T-helper 2 cell (primary cell): ENCODE data around the gene ZNF594.
"Not testable (repeated sequence)": the region's sequence is repeated elsewhere in the genome, so short reads cannot be mapped to it uniquely, and the experiment has no call there.

Source experiments
- DNase-seq, 5 experiments: peaks; one replicate each; pipeline versions ENCODE4 v3.0.0 to v3.0.0-alpha.2; 2012 to 2022

The ZNF594 gene

GRCh38 chr17:5135726-5136579 lies 55.7 kb downstream of the ZNF594 start:
- DNase-seq: no peak

GRCh38 chr17:5135131-5135712 lies 56.4 kb downstream of the ZNF594 start:
- DNase-seq: not testable (repeated sequence)

GRCh38 chr17:5134571-5134970 lies 57.1 kb downstream of the ZNF594 start:
- DNase-seq: not testable (repeated sequence)

GRCh38 chr17:5133961-5134360 lies 57.7 kb downstream of the ZNF594 start:
- DNase-seq: not testable (repeated sequence)

- no peak for DNase-seq
Observed at GRCh38 chr17:5133311-5133710, 58.4 kb downstream of the ZNF594 start.

GRCh38 chr17:5132503-5133225 lies 59.0 kb downstream of the ZNF594 start:
- not testable (repeated sequence) for DNase-seq

- not testable (repeated sequence) for DNase-seq
Observed at GRCh38 chr17:5131799-5132502, 59.7 kb downstream of the ZNF594 start.

- DNase-seq: no peak
Observed at GRCh38 chr17:5131146-5131715, 60.4 kb downstream of the ZNF594 start.

GRCh38 chr17:5130687-5131086 lies 61.0 kb downstream of the ZNF594 start:
- not testable (repeated sequence) for DNase-seq

GRCh38 chr17:5130261-5130660 lies 61.4 kb downstream of the ZNF594 start:
- DNase-seq: not testable (repeated sequence)

GRCh38 chr17:5129770-5130169 lies 61.9 kb downstream of the ZNF594 start:
- DNase-seq: not testable (repeated sequence)
